CD4-positive, alpha-beta T cell treated with Interleukin-15 for 4 hours (primary cell): ENCODE measurements around the gene STKLD1.

Experiments used
- DNase-seq: peaks from one replicate; pipeline ENCODE4 v3.0.0-alpha.2; 2020; ENCODE audit warnings: low spot score

The STKLD1 gene

GRCh38 chr9:133417541-133418461 is 41.6 kb downstream of the STKLD1 start, which contains the start of gene REXO4:
Gene REXO4, minus strand, starts transcription at chr9:133418010. Its CDS starts 166 bp downstream, at chr9:133417844.
- DNase-seq, result peak; percentile 85

GRCh38 chr9:133419005-133419404 is 42.8 kb downstream of the STKLD1 start:
- DNase-seq, result no peak

- no peak for DNase-seq
Measured at GRCh38 chr9:133420392-133420827, 44.2 kb downstream of the STKLD1 start.

DNA sequence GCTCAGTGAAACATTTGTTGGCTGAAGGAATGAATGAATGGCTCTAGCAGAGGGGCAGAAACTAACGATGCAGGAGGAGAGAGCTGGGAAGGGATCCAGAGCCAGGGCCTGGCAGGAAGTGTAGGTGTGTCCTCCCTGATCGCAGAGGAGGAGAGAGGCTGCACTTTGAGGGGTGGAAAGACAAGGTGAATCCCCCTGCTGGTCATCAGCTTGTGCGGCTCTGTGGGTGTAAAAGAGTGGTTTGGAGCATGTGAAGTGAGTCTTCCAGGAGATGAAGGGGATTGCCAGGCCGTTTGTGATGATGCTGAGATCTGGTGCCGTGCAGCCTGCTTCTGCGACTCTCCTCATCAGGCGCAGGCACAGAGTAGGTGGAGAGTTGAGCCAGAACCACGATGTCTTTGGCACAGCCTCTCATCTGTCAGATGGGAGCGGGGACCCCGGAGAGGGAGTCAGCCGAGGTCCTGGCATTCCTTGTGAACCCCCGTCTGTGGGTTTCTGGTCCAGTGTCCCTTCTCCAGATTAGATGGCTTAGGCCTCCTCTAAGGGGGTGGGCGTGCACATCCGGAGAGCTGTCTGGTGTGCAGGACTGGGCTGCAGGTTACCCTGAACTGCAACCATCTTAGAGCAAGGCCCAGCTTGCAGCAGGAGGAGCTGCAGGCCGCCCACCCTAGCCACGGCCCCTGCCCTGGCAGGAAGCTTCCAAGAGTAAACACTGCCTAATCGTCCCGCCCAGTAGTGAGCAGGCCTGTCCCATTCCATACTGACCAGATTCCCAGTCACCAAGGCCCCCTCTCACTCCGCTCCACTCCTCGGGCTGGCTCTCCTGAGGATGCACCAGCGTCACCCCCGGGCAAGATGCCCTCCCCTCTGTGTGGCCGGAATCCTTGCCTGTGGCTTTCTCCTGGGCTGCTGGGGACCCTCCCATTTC is 45.7 kb downstream of the STKLD1 start, which contains the start of gene ADAMTS13:
Gene ADAMTS13 (plus strand): TSS at position 753 of the 928 bp plus-strand sequence. CDS start 77 bp downstream, at position 830.
- peak; percentile 25 for DNase-seq

GRCh38 chr9:133423216-133423615 is 47.0 kb downstream of the STKLD1 start:
- DNase-seq, result no peak

DNA sequence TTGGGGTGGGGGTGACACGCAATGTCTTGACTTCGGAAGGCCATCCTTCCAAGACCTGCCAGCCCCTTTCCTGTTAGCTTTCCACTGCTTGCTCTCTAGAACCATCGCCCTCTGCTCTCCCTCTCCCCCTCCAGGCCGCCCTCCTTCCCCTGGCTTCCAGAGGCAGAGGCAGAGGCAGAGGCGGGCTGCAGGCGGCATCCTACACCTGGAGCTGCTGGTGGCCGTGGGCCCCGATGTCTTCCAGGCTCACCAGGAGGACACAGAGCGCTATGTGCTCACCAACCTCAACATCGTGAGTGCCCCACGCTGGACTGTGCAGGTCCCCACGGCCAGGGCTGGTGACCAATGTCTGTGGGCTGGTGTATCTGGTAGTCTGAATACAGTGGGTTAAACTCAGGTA is 48.0 kb downstream of the STKLD1 start:
- DNase-seq, result no peak

DNA sequence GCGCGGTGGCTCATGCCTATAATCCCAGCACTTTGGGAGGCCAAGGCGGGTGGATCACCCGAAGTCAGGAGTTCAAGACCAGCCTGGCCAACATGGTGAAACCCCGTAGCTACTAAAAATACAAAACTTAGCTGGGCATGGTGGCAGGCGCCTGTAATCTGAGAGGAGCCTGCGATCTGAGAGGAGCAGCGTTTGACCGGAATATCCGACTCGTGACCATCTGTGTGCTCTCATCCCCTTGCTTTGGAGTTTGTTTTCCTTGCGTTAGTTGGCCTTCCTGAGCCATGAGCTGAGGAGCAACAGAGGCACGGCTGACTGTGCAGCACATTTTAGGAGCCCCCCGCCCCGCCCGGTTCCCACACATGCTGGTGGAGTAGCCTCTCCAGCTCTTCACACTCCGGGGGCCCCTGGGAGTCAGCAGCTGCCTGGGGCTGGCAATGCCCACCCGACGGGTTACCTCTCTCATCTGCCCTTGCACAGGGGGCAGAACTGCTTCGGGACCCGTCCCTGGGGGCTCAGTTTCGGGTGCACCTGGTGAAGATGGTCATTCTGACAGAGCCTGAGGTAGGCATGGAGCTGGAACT is 49.0 kb downstream of the STKLD1 start:
- no peak for DNase-seq

- DNase-seq, result no peak
Measured at GRCh38 chr9:133426011-133426410, 49.8 kb downstream of the STKLD1 start.

DNA sequence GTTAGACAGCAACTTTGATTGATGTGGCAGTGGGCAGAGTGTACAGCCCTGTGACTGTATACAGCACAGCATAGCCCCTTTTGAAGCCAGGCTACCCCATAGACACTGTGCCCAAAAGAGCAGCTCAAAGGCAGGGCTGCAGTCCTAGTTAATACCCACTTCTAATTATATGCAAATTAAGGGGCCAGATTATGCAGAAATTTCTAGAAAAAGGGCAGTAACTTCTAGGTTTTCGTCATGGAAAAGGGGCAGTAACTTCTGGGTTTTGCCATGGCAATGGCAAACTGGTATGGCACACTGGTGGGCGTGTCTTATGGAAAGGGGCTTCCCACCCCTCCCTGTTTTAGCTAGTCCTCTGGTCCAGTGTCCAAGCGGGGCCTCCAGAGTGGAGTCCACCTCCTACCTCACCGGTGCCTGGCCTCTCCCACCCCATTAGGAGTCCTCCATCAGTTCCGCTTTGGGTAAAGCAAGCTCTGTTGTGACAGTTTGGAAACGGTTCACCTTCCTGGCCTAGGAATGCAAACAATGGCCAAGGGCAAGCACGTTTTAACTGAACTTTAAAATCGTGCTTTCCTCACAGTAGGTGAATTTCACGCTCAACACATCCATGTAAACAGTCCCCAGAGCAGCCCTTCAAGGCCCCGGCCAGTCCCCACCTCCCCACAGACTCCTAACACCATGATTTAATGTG is 51.6 kb downstream of the STKLD1 start:
- no peak for DNase-seq

DNA sequence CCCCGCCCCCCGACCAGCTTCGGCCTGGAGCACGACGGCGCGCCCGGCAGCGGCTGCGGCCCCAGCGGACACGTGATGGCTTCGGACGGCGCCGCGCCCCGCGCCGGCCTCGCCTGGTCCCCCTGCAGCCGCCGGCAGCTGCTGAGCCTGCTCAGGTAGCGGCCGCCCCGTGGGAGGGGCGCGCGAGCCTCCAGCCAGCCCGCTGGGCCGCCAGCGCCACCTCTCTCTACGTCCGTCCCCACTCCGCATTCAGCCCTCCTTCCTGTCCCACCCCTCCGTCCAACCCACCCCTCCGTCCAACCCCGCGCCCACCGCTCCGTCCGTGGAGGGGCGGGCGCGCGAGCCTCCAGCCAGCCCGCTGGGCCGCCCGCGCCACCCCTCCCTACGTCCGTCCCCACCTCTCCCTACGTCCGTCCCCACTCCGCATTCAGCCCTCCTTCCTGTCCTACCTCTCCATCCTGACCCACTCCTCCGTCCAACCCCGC is 52.5 kb downstream of the STKLD1 start:
- no peak for DNase-seq

DNA sequence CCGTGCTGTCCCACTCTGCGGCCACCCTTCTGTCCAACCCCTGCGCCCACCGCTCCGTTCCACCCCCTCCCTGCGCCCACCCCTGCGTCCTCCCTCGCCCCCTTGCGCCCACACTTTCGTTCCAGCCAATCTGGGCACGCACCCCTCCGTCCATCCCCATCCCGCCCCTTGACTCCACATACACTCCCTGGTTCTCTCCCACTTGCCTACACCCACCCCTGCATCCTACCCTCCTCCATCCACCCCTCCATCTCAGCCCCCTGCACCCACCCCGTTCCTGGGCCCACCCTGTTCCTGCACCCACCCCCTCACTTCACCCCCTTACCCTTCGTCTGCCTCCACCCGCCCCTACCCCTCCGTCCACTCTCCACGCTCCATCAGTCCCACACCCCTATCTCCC is 53.0 kb downstream of the STKLD1 start:
- DNase-seq, result no peak

DNA sequence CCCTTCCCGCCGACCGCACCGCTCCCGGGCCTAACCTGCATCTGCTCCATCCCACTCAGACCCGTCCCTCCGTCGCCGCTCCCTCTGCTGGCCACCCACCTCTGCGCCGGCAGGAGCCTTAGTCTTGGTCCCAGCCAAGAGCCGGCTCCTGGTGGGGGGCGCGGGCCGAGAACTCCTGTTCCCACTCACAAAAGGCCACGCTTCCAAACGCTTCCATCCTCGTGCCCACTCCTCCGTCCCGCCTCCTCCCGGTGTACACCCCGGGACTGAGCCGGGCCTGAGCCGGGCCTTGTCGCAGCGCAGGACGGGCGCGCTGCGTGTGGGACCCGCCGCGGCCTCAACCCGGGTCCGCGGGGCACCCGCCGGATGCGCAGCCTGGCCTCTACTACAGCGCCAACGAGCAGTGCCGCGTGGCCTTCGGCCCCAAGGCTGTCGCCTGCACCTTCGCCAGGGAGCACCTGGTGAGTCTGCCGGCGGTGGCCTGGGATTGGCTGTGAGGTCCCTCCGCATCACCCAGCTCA is 53.5 kb downstream of the STKLD1 start:
- no peak for DNase-seq

DNA sequence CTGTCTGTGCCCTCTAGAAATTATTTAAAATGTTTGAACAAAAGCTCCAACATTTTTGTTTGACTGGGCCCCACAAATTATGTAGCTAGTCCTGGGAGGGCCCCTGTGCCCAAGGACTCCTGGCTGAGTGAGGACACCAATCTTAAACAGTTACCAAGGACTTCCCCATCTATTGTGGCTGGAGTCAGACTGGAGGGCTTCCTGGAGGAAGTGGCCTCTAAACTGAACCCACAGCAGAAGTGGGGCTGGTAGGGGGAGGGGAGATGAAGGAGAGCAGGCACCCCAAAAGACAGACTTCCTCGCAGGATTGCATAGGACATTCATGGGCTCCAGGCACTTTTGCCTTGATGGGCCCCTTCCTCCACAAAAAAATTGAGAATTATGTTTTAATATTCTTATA is 54.1 kb downstream of the STKLD1 start:
- no peak for DNase-seq

DNA sequence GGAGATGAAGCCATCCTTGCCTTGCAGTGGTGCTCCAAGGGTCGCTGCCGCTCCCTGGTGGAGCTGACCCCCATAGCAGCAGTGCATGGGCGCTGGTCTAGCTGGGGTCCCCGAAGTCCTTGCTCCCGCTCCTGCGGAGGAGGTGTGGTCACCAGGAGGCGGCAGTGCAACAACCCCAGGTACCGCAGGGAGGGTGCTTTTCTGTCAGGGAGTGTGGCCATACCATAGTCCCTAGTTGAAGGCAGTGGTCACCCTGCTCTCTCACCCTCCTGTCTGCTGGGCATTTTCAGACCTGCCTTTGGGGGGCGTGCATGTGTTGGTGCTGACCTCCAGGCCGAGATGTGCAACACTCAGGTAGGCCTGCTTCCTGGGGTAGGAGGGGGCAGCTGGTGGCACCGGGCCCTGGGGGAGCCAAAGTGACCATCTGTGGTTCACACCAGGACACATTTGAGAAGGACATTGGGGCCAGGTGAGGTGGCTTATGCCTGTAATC is 57.2 kb downstream of the STKLD1 start:
- DNase-seq, result no peak

DNA sequence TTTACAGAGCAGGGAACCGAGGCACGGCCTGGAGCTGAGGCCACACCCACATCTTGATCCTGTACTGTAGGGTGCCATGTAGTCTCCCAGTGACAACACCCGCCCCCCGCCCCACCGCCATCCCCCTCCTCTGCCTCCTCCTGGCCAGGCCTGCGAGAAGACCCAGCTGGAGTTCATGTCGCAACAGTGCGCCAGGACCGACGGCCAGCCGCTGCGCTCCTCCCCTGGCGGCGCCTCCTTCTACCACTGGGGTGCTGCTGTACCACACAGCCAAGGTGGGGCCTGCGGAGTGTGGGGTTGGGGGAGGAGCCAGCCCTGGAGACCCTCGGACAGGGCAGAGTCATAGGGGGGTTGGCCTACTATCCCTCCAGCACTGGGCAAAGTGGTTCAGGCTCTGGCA is 60.5 kb downstream of the STKLD1 start:
- no peak for DNase-seq

- DNase-seq, result no peak
Measured at GRCh38 chr9:133437753-133438531, 61.8 kb downstream of the STKLD1 start.

DNA sequence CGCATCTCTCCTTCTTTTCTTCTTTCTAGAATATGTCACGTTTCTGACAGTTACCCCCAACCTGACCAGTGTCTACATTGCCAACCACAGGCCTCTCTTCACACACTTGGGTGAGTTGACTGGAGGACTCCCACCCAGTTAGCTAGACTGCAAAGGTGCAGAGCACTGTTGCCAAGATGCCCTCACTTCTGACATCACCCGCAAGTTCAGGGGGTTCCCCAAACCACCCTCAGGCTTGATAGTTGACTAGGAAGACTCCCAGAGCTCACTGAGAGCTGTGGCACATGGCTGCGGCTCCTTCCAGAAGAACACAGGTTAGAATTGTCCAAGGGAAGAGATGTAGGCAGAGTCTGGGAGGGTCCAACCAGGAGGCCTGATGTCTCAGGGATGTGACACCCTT is 63.2 kb downstream of the STKLD1 start:
- no peak for DNase-seq

GRCh38 chr9:133440874-133441273 is 64.7 kb downstream of the STKLD1 start:
- no peak for DNase-seq

DNA sequence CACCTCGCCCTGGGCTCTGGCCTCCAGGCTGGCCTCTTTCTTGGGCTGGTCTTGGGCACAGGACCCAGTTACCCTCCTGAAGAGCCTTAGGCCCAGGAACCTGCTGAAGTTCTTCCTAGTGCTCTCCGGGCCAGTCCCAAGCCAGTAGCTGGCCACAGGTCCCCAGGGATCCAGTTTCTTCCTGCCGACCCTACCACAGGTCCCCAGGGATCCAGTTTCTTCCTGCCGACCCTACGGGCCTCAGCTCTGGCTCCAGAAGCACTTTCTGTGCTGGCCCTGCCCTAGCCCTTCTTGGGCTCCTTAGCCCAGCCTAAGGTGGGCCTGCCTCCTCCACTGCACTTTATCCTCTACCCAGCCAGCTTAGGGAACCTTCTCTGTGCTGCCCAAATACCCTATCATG is 65.4 kb downstream of the STKLD1 start:
- no peak for DNase-seq

GRCh38 chr9:133443248-133443647 is 67.1 kb downstream of the STKLD1 start:
- no peak for DNase-seq
